Epithelial cell of prostate (primary cell): Measurements from ENCODE around the gene PTPN1.

Source experiments
- DNase-seq: peaks from one replicate; pipeline ENCODE4 v3.0.0-alpha.2; 2011; ENCODE audit warnings: low read depth, low spot score
- H3K27ac ChIP-seq: fragments of 450-650 bp; 2 replicates; pipeline ENCODE4 v1.5.1; 2017; ENCODE audit warnings: mild to moderate bottlenecking

Gene PTPN1

DNA sequence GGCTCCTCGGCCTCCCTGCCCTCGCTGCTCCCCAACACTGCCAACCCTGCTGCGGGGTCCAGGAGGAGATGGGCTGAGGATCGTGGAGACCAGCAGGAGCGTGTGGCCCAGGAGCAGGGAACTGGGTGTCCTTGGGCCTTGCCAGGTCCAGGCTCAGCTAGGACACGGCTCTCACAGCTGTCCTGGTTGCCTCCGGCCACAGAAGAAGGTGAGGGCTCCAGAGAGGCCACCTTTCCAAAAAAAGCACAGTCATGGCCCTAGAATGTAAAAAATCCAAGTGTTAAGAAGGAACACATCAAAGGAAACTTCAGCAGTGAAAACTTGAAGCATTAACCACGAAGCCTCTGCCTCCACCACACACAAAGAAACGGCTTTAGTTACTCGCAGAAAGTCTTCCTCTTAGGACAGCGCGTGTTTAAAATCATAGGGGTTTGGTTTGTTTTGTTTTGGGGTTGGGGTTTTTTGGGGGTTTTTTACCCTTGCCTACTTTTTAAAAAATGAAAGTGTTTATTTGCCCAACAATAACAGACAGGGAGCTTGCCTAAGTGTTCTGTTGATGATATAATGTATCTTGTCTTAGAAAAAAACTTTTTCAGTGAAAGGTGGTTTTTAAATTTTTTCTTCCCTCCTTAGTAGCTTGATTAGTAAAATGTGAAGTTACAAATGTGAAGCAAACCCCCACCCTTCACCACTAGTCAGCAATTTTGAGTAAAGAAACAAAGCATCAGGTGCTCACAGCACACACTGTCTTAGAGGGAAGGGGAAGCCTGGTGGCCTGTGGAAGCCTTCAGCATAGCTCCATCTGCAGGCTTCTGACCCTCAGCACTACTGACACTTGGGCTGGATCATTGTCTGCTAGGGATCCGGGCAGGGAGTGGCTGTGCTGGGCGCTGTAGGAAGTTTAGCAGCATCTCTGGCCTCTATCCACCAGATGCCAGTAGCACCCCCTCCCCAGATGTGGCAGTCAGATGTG is 60.0 kb downstream of the PTPN1 start:
- DNase-seq: no peak
- H3K27ac ChIP-seq: no peak overlapping the region

DNA sequence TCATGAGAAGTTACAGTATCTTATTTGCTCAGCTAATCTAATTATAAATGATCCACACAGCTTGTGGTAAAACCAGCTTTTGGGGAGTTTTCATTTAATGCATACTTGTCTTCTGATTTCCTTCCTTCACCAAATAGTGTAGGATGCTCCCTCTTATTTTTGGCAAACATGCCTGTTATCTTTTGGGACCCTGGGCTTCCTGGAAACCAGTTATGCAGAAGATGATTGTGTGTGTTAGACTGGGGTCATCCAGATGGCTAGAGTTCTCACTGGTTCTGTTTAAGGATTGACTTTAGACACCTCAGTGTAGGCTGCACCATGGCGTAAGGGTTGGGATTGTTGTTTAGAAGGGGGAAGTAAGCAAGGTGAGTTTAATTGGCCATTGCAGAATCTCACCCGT is 61.3 kb downstream of the PTPN1 start:
- no peak overlapping the region for H3K27ac ChIP-seq
- DNase-seq: no peak

DNA sequence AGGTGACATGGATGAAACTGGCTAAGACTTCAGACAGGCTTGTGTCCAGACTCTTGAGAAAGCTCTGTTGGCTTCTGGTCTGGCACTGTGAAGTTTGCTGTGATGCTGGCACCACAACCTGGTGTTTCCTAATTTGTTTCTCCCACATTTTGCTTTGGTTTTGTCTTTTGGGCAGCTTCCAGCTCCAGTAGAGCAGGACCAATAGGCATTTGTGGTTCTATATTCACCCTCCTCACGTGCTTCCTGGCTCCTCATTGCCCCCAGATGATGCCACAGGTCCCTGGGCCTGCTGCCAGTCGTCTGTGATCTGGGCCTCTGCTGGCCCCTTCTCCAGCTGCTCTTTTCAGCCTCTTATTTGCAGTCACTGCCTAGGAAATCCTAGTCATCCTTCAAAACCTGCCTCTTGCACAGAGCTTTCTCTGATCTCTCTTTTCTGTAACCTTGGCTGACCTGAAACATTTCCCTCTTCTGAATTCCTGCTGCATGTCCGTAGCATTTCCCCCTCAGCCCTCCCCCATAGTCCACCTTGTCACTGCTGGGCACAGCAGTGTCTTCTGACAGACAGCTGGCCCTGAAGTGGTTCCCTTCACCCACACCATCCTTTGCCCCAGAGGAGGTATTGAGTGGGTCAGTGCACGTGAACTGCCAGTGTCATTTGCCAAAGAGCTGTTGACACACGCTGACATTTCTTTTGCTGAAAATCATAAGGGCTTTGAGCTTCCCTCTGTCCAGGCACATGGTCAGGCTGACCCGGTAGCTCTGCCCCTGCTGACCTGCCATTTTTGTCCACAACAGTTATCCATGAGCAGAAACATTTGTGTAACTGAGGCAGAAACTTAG is 63.0 kb downstream of the PTPN1 start:
- no peak for DNase-seq
- no peak overlapping the region for H3K27ac ChIP-seq

DNA sequence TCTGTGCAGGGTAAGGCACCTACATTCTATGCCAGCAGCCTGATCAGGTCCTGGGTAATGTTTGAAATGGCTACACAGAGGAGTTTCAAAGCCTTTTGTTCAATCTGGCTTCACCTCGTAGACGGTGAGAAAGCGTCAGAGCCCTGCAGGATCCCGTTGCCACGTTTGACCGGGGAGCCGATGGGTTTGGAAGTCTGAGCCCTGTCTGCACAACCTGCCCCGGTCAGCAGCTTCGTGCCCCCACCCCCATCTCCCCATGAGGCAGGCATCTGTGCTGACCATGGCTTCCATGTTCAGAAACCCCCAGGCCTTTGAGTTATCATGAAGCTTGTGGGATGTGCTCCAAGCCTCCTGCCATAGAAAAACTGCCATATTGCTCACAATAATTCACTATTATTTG is 63.9 kb downstream of the PTPN1 start:
- no peak overlapping the region for H3K27ac ChIP-seq

DNA sequence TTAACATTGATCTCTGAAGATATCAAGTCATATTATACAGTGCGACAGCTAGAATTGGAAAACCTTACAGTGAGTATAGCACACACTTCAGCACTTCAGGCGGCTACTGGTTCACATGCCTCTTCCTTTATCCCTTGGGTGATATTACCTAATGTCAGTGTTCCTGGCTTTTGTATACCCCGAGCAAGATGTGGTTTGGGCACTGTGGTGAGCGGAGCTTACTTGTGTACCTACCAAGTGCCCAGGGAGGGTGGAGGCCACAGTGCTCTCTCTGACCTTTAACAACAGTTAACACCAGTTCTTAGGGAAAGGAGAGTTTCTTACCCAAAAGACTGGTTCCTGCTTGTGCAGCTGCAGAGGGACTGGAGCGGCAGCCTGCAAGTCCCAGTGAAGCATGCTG is 64.4 kb downstream of the PTPN1 start:
- DNase-seq: no peak
- H3K27ac ChIP-seq: no peak overlapping the region

More for the DNA sequence above, 63.9 kb downstream of the PTPN1 start:
- DNase-seq: no peak

DNA sequence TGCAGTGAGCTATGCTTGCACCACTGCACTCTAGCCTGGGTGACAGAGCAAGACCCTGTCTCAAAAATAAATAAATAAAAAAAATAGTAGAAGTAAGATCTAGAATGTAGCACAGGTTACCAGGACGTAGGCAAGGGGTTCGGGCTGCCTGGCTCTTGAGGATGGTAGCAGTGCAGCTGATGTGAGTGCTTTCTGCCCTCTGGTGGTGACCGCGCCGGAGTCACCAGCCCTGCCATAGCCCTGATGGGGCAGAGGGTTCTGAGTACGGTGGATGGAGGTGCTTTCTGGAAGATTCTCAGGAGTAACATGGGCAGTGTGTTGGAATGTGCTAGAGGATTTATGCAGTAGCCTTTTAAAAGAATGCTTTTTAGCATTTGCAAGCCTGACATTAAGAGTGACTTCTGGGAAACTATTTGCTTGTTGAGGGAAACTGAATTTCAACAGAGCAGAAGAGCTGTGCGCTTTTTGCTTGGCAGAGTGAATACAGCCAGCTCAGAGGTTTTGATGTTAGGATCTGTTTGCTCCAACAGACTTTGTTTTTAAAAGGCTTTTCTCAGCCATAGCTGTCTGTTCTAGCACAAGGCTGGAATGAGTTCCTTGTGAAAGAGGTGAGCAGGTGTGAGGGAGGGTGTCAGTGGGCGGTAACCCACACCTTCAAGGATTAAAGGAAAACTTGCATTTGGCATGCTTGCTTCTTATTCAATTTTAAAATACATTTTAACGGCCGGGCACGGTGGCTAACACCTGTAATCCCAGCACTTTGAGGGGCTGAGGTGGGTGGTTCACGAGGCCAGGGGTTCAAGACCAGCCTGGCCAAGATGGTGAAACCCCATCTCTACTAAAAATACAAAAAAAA is 65.9 kb downstream of the PTPN1 start:
- H3K27ac ChIP-seq: no peak overlapping the region
- no peak for DNase-seq

DNA sequence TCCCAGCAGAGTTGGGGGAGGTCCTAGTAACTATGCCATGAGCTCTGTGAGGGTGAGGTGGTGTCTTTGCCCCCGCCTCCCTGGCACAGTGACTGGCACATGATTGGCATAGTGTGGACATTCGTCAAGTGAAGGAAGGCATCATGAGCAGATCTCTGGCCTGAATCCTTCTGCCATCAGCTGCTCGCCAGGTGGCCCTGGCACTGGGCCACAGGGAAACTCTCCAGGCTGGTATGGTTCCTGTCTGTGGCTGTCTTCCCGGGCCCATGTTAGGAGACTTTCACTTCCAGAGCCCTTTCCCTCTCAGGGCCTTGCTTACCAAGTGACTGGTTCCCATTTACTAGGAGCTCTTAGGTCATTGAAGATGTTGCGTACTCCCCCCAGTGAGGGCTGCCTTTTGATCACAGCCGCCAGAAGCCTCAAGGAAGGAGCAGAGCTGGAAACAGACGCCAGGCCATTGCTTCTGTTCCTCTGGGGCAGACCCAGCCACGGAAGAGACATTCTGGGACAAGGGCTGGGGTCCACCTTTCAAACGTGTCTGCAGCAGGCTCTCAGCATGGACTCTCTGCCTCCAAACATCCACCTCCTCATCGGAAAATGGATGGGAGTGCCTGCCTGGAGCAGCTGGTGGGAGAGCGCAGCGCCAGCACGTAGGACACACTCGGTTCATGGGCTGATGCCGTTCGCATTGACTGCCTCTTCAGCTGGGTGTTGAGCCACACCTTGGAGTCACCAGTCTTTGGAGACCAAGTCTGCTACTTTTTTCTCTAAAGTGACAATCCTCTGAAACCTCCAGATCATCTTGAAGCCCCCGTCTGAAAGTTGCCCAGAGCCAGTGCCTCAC is 67.2 kb downstream of the PTPN1 start:
- no peak for DNase-seq
- H3K27ac ChIP-seq: no peak overlapping the region

DNA sequence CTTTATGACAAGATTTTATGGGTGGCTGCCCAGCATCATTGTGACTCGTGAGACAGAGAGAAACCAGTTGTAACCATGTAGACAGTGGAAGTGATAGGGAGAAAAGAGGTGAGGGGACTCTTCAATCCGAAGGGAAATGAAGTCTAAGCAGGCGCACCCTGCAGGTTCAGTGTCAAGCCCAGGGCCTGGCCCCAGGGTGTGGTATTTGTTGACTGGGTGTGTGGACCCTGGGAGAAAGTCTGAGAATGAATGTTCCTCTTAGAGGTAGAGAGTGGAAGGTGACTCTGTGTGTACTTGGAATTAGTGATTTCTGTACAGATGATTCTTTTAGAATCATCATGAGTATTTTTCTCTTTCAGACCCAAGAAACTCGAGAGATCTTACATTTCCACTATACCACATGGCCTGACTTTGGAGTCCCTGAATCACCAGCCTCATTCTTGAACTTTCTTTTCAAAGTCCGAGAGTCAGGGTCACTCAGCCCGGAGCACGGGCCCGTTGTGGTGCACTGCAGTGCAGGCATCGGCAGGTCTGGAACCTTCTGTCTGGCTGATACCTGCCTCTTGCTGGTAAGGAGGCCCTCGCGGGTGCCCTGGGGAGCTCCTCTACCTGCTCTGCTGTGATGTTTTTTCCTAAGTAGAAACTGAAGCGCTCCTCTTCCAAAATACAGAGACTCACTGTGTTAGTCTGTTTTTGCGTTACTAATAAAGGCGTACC is 68.0 kb downstream of the PTPN1 start:
- H3K27ac ChIP-seq: no peak overlapping the region
- DNase-seq: no peak

DNA sequence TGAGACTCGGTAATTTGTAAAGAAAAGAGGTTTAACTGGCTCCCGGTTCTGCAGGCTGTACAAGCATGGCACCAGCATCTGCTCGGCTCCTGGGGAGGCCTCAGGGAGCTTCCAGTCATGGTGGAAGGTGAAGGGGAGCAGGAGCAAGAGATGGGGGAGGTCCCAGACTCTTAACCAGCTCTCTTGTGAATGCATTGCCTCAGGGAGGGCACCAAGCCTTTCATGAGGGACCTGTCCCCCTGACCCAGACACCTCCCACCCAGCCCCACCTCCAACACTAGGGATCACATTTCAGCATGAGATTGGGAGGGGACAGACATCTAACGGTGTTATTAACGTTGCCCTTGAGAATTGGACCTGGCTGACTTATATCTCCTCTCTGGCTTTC is 68.6 kb downstream of the PTPN1 start:
- no peak for DNase-seq
- H3K27ac ChIP-seq: no peak overlapping the region

DNA sequence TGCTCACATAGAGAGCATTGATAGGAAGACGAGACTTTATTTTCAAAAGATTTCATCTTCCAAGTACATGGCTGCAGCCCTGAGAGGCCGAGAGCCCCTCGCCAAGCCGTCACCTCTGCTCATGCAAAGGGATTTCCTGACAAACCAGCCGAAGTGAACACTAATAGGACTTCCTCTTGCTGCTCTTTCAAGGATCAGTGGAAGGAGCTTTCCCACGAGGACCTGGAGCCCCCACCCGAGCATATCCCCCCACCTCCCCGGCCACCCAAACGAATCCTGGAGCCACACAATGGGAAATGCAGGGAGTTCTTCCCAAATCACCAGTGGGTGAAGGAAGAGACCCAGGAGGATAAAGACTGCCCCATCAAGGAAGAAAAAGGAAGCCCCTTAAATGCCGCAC is 69.3 kb downstream of the PTPN1 start:
- no peak overlapping the region for H3K27ac ChIP-seq
- DNase-seq: no peak

DNA sequence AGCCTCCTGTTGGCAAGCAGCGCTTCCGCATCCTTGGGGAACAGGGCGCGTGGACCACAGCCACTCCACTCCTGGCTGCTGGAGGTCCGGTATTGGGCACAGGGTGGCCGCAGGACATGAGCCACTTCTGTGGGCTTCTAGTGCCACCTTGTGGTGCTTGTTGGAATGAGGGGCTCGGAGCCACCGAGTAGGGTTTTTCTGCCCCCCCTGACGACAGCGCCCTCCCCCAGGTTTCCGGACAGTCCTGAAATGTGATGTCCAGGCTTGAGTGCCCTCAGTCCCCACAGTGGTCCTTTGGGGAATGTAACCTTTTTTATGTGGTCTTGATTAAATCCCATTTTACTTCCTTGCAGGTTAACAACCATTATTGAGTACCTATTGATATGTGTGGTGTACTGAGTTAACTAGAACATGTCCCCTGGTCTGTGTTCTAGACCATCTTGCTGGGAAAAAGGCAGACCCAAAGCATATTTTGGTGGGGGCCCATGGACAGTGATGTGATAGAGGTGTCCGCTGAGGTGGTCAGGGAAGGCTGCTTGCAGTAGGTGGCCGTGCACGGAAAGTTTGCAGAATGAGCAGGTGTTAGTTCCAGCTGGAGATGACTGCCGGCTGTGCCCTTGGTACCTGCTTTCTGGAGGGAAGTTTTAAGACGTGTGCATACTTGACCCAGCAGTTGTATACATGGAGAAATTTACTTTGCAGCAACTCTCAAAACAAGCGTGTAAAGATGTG is 70.0 kb downstream of the PTPN1 start:
- no peak for DNase-seq

DNA sequence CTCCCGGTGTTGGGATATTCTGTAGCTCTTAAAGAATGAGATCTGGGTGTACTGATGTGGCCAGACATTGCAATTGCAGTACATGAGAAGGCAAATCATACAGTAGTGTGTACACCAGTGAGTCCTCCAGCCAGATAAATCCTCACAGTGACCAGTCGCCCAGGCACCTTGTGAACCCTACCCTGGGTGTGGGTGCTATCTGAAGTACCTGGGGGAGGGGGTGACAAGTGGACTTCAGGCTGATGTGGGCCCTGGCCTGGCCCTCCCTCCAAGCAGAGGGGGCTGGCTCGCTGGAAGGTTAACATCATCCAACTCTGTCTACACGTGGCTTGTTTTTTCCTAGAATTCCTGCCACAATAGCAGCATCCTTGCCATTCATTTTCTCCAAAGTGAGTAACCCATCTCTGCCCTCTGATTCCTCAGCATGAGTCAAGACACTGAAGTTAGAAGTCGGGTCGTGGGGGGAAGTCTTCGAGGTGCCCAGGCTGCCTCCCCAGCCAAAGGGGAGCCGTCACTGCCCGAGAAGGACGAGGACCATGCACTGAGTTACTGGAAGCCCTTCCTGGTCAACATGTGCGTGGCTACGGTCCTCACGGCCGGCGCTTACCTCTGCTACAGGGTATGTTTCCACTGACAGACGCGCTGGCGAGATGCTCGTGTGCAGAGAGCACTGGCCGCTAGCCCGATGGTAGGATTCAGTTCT is 70.8 kb downstream of the PTPN1 start:
- H3K27ac ChIP-seq: no peak overlapping the region

More for the DNA sequence above, 70.0 kb downstream of the PTPN1 start:
- H3K27ac ChIP-seq: no peak overlapping the region

DNA sequence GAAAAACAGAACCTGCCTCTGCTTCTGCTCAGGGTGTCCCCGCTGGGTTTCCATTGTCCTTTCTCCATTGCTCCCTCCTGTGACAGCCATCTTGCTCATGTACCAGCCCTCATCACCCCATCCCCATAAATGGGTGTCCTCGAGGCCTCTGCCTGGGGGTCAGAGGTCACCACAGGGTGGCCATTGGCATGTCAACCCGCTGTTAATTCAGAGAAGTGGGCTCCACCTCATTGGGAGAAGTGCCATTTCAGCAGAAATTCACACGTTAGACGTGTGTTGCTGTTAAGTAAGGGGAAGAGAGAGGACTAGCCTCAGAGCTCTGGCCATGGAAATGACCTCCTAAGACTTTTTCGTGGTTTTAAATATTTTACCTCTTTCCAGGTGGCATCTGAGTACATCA is 71.9 kb downstream of the PTPN1 start:
- no peak for DNase-seq
- H3K27ac ChIP-seq: no peak overlapping the region

More for the DNA sequence above, 70.8 kb downstream of the PTPN1 start:
- DNase-seq: no peak

DNA sequence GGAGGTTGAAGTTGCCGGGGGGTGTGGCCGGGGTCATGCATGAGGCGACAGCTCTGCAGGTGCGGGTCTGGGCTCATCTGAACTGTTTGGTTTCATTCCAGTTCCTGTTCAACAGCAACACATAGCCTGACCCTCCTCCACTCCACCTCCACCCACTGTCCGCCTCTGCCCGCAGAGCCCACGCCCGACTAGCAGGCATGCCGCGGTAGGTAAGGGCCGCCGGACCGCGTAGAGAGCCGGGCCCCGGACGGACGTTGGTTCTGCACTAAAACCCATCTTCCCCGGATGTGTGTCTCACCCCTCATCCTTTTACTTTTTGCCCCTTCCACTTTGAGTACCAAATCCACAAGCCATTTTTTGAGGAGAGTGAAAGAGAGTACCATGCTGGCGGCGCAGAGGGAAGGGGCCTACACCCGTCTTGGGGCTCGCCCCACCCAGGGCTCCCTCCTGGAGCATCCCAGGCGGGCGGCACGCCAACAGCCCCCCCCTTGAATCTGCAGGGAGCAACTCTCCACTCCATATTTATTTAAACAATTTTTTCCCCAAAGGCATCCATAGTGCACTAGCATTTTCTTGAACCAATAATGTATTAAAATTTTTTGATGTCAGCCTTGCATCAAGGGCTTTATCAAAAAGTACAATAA is 72.5 kb downstream of the PTPN1 start:
- H3K27ac ChIP-seq: no peak overlapping the region
- DNase-seq: no peak

DNA sequence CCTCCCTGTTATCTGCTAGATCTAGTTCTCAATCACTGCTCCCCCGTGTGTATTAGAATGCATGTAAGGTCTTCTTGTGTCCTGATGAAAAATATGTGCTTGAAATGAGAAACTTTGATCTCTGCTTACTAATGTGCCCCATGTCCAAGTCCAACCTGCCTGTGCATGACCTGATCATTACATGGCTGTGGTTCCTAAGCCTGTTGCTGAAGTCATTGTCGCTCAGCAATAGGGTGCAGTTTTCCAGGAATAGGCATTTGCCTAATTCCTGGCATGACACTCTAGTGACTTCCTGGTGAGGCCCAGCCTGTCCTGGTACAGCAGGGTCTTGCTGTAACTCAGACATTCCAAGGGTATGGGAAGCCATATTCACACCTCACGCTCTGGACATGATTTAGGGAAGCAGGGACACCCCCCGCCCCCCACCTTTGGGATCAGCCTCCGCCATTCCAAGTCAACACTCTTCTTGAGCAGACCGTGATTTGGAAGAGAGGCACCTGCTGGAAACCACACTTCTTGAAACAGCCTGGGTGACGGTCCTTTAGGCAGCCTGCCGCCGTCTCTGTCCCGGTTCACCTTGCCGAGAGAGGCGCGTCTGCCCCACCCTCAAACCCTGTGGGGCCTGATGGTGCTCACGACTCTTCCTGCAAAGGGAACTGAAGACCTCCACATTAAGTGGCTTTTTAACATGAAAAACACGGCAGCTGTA is 73.4 kb downstream of the PTPN1 start:
- no peak for DNase-seq
- no peak overlapping the region for H3K27ac ChIP-seq

DNA sequence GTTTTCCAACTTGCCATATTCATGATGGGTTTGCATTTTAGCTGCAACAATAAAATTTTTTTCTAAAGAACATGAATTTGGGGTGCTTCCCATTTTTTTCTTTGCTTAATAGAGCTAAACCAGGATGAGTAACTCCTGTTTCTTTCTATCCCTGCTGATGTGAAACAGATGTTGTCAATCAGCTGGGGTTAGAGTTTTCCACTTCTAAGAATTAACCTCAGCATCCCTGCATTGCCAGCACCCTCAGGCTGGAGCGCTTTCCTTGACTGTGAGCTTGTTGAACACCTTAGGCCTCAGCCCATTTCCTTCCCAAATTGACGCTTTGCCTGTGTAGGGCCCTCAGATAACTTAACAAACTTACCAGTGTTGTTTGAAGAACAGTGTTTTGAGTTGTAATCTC is 74.5 kb downstream of the PTPN1 start:
- no peak for DNase-seq
- H3K27ac ChIP-seq: no peak overlapping the region
